ENCODE results near the gene JCAD.

DNA sequence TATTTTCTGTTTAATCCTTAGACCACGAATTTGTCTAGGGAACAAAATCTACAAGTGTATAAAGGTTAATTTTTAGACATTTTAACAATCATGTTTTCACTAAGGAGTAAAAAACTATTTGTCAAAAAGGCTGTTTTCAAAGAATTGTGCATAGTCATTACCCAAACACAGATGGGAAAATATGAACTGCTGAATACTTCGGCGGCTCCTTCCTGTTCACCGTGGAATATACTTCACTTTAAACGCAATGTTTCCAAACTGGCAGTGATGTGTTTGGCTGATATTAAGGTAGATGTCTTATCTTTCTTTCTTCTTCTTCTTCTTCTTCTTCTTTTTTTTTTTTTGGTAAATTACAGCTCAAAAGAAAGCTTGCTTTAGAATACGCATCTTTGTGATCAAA, 41.4 kb downstream of the JCAD start:
- TF ChIP-seq POLR2AphosphoS5 (IDR thresholded peaks at IDR 0.05; ENCODE audit: borderline replicate concordance, low read depth, low read length) (no peak), FOXP2 (optimal IDR thresholded peaks at IDR 0.05; ENCODE audit: control extremely low read depth, extremely low read length, insufficient read depth) (no peak)

Measured in SK-N-MC (cell line).